Neural progenitor cell (in vitro differentiated cells): ENCODE data around the gene ETV6.

Source experiments
- CTCF ChIP-seq: fragments of 200-600 bp; sonication (generic); IDR thresholded peaks from 2 replicates; pipeline ENCODE4 v1.5.1; 2017; ENCODE audit warnings: antibody characterized with exemption, mild to moderate bottlenecking
- EZH2phosphoT487 ChIP-seq: fragments of 200-600 bp; sonication (generic); IDR thresholded peaks from 2 replicates; pipeline ENCODE4 v1.6.1; 2017; ENCODE audit warnings: antibody characterized with exemption

DNA sequence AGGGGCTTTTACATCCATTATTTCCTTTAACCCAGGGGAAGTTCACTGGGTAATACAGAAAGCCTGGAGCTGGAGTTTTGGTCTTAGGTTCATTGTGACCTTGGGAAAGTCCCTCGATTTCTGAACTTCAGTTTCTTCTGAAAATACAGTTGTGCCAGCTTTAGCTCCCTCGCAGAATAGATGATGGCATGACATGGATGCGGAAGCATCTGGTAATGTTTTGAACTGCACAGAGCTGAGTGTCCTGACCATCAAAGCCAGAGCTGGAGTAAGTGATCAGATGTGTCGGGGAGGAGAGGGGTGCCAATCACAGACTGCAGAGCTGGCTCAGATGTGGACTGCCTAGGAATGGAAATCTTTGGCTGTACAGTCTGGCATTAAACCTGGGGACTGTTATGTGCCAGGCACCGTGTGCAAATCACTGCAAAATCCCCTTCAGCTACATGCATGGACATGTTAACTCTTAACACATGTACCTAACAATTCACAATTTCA lies 180.9 kb downstream of the ETV6 start:
- TF ChIP-seq CTCF (no peak), EZH2phosphoT487 (no peak)
